Measurements from ENCODE around the gene HS3ST6.
"Not testable (repeated sequence)": the region's sequence is repeated elsewhere in the genome, so short reads cannot be mapped to it uniquely, and the experiment has no call there.

HS3ST6 gene

GRCh38 chr16:1964506-1965395, 46.5 kb upstream of the HS3ST6 start, which contains the start of gene RPS2:
Gene RPS2, minus strand, starts transcription at chr16:1964826. Its CDS starts 201 bp downstream, at chr16:1964625.
- H3K4me2 ChIP-seq (ENCODE audit: low read length), result peak within 1 kb of the TSS; percentile 97
- peaks cover 16% of the 10 kb centered on the region for H3F3A ChIP-seq (ENCODE audit: insufficient read depth, low read length)
- no peaks in the 10 kb centered on the region for H3K9me3 ChIP-seq (ENCODE audit: low read length)
- H3K27ac ChIP-seq (ENCODE audit: low read depth, low read length, poor library complexity, severe bottlenecking), result peak within 1 kb of the TSS; percentile 84
- H3K79me2 ChIP-seq (ENCODE audit: insufficient read depth, low read length), result peaks cover 21% of the 10 kb centered on the region
- H3K36me3 ChIP-seq (ENCODE audit: insufficient read depth, low read length), result peaks cover 35% of the 10 kb centered on the region
- H2AFZ ChIP-seq (ENCODE audit: low read length), result no peak within 1 kb of the TSS
- no peaks in the 10 kb centered on the region for H3K9me2 ChIP-seq (ENCODE audit: low read depth, low read length)
- peak within 1 kb of the TSS; percentile 99 for H3K9ac ChIP-seq (ENCODE audit: low read length)
- H3K4me1 ChIP-seq (ENCODE audit: insufficient read depth, low read length, severe bottlenecking), result peaks cover 42% of the 10 kb centered on the region
- peak within 1 kb of the TSS; percentile 97 for H3K4me3 ChIP-seq (ENCODE audit: low read depth, low read length, poor library complexity, severe bottlenecking)
- no peaks in the 10 kb centered on the region for H4K20me1 ChIP-seq (ENCODE audit: insufficient read depth, low read length)
- no peak for TF ChIP-seq EZH2 (IDR thresholded peaks at IDR 0.05; ENCODE audit: borderline replicate concordance, low read length)
- TF ChIP-seq CTCF (IDR thresholded peaks at IDR 0.05; ENCODE audit: low read length), result no peak; the same call in 1 of the 2 replicates
- no peaks in the 10 kb centered on the region for H3K27me3 ChIP-seq (ENCODE audit: insufficient read depth, low read length)

GRCh38 chr16:1963806-1964505, 45.7 kb upstream of the HS3ST6 start:
- Histone ChIP-seq H3K4me3 (ENCODE audit: low read depth, low read length, poor library complexity, severe bottlenecking) (peak overlapping the region; percentile 97), H3K79me2 (ENCODE audit: insufficient read depth, low read length) (peaks cover 21% of the 10 kb centered on the region), H3K4me2 (ENCODE audit: low read length) (peak overlapping the region; percentile 97), H2AFZ (ENCODE audit: low read length) (no peak overlapping the region), H3K9me3 (ENCODE audit: low read length) (no peaks in the 10 kb centered on the region), H4K20me1 (ENCODE audit: insufficient read depth, low read length) (no peaks in the 10 kb centered on the region), H3K27ac (ENCODE audit: low read depth, low read length, poor library complexity, severe bottlenecking) (peak overlapping the region; percentile 84), H3F3A (ENCODE audit: insufficient read depth, low read length) (peaks cover 16% of the 10 kb centered on the region), H3K9ac (ENCODE audit: low read length) (peak overlapping the region; percentile 99), H3K27me3 (ENCODE audit: insufficient read depth, low read length) (no peaks in the 10 kb centered on the region), H3K36me3 (ENCODE audit: insufficient read depth, low read length) (peaks cover 35% of the 10 kb centered on the region), H3K9me2 (ENCODE audit: low read depth, low read length) (no peaks in the 10 kb centered on the region), H3K4me1 (ENCODE audit: insufficient read depth, low read length, severe bottlenecking) (peaks cover 45% of the 10 kb centered on the region)
- TF ChIP-seq EZH2 (IDR thresholded peaks at IDR 0.05; ENCODE audit: borderline replicate concordance, low read length), result no peak
- TF ChIP-seq CTCF (IDR thresholded peaks at IDR 0.05; ENCODE audit: low read length), result peak; percentile 29

DNA sequence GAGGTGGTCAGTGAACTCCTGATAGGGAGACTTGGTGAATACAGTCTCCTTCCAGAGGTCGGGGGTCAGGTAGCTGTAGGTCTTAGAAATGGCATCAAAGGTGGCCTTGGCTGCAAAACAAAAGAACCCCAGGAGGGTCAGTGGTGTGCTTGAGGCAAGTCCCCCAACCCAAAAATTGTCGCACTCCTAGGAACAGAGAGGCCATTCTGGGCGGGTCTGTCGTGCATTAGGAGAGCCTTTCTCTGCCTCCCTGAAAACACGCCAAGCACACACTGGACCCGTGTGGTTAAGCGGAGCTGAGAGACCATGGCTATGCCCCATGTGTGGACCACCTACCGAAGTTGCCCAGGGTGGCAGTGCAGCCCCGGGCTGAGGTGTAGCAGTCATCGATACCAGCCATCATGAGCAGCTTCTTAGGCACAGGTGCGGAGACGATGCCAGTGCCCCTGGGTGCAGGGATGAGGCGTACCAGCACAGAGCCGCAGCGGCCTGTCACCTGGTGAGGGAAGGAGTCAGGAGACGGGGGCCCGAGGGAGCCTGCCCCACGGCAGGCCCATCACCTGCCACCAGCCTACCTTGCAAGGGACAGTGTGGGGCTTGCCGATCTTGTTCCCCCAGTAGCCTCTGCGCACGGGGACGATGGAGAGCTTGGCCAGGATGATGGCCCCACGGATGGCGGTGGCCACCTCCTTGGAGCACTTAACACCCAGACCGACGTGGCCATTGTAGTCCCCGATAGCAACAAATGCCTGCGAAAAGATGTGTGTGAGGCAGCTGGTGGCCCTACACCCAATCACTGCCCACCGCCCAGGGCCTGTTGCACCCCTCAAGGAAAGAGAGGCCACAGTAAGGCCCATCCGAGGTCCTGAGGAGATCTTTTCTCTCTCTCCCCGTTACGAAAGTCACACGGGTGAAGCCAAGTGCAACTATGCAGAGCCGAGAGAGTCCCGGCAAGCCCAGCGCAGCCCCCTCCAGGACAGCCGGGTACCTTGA, 44.2 kb upstream of the HS3ST6 start:
- Histone ChIP-seq H3K79me2 (ENCODE audit: insufficient read depth, low read length) (peaks cover 21% of the 10 kb centered on the region), H3K4me3 (ENCODE audit: low read depth, low read length, poor library complexity, severe bottlenecking) (peak overlapping the region; percentile 97), H3K4me2 (ENCODE audit: low read length) (peak overlapping the region; percentile 97)

More for the DNA sequence above, 44.2 kb upstream of the HS3ST6 start:
- Histone ChIP-seq H3K36me3 (ENCODE audit: insufficient read depth, low read length) (peaks cover 35% of the 10 kb centered on the region), H3K9ac (ENCODE audit: low read length) (peak overlapping the region; percentile 99), H3K4me1 (ENCODE audit: insufficient read depth, low read length, severe bottlenecking) (peaks cover 46% of the 10 kb centered on the region), H3K27ac (ENCODE audit: low read depth, low read length, poor library complexity, severe bottlenecking) (peak overlapping the region; percentile 84), H3F3A (ENCODE audit: insufficient read depth, low read length) (peaks cover 16% of the 10 kb centered on the region)
- not testable (repeated sequence) for H3K9me2 ChIP-seq (ENCODE audit: low read depth, low read length); H3K9me3 ChIP-seq (ENCODE audit: low read length); H2AFZ ChIP-seq (ENCODE audit: low read length); H4K20me1 ChIP-seq (ENCODE audit: insufficient read depth, low read length); H3K27me3 ChIP-seq (ENCODE audit: insufficient read depth, low read length)
